HG02973 (cell line): Measurements from ENCODE around the gene ARHGEF28.

Experiments
- ATAC-seq: cut with Tn5 transposase; IDR thresholded peaks from one replicate; pipeline ENCODE4 v1.9.1; 2021; ENCODE audit warnings: moderate library complexity; ENCODE audit not compliant: unreplicated experiment

The ARHGEF28 gene

DNA sequence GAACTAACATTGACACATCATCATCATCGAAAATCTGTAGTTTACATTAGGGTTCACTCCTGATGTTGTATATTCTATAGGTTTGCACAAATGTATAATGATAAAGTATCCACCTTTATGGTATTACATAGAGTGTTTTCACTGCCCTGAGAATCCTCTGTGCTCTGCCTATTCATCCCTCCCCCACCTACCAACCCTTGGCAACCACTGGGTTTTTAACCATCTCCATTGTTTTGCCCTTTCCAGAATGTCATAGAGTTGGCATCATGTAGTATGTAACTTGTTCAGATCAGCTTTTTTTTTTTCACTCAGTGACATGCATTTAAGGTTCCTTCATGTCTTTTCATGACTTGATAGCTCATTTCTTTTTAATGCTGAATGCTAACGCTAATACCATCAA is 106.0 kb downstream of the ARHGEF28 start:
- no peak for ATAC-seq

DNA sequence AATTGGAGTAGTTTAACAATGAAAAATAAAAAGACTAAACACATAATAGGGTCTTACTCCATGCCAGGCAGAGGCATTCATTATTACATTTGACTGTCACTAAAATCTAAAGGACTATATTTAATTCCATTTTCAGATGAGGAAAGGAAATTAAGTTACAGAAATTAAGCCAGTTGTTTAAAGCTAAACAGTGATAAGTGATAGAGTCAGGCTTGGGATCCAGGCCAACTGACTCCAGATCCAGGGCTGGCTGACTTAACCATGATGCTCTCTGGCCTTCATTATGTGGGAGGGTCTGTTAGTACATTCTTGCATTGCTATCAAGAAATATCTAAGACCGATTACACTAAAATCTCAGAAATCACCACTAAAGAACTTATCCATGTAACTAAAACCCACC is 107.2 kb downstream of the ARHGEF28 start:
- no peak for ATAC-seq

DNA sequence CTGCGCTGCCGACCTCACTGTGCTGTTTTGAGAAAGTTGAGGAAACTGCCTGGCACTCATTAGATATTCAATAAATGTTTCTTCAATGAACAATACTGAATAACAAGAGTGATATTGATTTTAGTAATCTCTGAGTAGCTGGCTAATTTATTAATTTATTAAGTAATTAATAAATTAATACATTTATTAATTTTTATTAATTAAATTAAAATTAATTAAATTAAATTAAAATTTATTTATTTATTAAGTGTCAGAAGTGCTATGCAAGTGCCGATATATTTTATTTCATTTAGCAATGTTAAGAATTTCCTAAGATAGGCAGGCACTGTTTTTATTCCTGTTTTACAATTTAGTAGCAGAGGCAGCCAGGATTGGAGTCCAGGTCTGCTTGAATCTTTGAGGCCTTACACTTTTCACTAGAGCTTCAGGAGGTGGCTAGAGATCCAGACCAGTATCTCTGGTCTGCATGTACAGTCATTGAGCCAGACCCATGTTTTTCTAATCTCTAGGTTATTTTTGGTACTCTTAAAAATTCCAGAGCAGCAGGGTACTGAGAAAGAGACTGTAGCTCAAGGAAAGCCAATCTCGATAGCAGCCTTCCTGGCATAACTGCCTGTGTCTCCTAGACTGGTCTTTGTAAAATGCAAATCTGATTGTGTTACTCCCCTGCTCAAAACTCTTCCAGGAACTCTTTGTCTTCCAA is 109.2 kb downstream of the ARHGEF28 start:
- no peak for ATAC-seq

DNA sequence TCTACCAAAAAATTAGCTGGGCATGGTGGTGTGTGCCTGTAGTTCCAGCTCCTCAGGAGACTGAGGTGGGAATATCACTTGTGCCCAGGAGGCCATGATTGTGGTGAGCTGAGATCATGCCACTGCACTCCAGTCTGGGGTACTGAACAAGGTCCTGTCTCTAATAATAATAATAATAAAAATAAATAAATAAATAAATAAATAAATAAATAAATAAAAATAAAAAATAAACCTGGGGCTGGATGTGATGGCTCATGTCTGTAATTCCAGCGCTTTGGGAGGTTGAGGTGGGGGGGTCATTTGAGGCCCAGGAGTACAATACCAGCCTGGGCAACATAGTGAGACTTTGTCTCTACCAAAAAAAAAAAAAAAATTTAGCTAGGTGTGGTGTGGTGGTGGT is 113.7 kb downstream of the ARHGEF28 start:
- no peak for ATAC-seq

DNA sequence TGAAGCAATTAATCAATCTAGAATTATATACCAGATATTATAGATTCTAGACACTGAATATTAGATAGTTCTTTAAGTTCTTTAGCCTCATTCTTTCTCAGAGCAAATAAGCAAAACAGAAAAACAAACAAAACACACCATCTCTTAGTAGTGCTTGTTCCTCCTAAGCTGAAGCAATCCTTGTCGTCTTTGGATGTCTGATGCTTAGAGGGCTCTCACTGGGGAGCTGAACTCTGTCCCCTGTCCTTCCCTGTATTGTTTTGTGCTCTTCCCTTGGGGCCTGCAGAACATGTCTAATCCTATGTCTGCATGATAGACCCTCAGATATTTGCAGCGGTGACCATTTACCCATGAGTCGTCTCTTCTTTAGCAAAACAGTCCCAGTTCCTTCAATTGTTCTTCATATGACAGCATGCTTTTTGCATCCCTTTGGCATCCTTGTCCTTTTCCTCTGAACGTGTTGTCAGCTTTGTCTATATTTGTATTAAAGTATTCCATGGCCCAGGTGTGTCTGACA is 114.3 kb downstream of the ARHGEF28 start:
- no peak for ATAC-seq

DNA sequence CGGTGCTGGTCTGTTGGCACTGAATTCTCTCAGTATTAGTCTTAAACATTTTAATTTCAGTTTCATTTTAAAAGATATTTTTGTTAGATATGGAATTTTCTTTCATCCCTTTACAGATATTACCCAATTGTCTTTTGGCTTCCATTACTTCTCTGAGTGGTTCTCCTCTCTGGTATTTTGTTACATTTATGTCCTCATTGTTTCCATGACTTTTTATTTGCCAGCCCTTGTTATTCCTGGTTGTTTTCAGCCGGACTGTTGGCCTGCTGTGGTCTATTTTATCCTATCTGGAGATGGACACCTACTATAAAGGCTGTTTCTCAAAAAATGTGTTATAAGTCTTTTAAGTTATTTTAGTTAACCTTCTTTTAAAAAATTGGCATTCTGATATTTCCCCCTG is 117.2 kb downstream of the ARHGEF28 start:
- ATAC-seq = no peak

DNA sequence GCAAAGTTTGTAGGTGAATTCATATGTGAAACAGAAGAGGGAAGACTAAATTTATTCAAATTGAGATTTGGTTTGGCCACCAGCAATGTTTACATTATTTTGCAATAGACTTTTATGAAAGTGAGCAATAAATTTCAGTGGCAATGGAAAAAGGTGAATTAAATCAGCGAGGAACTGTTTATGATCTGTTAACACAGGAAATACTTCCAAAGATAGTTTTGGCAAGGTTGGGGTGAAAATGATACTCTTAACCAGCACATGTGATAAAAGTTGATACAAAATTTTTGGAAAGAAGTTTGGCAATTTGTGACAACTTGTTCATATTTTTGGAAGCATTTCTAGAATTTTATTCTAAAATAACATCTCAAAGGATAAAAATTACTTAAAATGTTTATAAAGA is 119.8 kb downstream of the ARHGEF28 start:
- no peak for ATAC-seq

DNA sequence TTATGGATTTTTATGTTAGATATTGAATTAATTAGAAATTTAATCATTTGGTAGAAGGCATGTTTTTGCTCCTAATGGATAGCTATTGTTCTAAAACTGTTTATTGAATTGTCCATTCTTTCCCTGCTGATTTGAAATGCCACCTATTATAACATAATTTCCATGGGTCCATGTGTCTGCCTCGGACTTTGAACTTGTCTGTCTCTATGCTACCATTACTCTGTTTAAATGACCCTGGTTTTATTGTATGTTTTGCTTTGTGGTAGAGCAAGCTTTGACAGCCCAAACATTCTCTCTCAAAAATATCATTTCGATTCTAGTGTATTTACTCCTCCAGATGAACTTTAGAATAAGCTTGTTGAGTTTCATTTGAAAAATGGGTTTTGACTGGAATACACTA is 120.6 kb downstream of the ARHGEF28 start:
- no peak for ATAC-seq

DNA sequence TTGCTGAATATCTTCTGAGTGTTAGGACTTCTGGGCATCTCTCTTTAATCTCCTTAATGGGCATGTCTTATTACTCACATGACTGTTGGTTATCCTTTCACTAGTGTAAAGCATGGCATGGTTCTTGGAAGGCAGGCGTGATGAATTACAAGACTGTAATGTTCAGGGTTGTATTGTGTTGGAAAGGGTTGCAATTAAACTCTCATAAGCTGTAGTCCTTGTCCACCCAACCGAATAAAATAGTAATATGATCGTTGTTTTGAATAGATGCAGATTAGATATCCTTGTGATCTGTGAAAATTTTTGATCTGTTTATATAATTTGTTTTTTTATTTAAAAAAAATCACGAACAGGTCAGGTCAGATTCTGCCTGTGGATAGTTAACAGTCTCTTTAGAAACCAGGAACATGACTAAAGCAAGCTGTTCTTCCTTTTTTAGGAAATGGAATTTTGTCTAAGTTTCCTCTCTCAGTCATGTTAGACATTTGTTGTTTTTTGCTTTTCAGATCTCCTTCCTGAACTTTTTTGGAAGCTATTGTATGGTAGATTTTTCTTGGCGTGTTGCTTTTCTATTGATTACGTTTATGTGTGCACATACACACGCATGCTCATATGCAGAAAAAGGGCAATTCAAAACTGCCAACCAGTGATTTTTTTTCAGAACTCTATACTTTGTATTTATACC is 121.8 kb downstream of the ARHGEF28 start:
- no peak for ATAC-seq

DNA sequence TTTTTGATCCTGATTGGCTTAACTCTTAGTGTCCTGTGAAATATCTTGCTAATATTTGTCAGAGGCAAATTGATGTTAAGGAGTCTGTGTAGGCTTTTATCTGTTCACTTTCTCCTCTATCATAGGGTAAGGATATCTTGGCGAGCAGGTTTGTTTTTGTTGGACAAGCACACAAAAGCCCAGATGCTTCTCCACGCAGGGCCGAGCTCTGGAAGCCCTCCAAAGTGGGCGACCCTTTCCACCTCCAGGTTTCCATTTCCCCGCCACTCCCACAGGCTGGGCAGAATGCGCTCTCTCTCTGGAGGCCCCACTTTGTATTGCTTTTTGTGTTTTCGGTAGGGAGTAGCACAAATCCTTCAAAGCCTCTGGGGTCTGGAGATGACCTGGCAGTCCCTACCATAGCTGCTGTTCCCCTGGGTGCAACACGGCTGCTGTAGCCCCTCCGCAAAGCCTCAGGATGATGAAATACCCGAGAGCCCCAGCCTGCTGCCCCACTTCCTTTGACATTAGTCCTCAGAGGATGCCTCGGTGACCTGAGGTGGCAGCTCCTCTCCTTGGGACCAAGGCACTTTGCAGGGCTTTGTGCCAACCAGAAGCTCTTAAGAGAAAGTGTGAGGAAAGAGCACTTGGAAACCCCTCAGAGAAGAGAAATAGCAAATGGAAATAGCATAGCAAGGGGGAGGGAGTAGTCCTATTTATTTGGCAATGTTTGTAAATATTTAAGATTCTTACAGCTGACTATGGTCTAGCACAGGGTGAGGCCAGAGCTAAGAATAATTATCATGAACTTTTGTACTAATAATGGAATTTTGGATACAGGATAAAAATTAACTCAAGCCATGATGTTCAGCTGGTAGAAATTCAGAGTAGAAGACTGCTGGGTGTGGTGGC is 122.8 kb downstream of the ARHGEF28 start:
- no peak for ATAC-seq

DNA sequence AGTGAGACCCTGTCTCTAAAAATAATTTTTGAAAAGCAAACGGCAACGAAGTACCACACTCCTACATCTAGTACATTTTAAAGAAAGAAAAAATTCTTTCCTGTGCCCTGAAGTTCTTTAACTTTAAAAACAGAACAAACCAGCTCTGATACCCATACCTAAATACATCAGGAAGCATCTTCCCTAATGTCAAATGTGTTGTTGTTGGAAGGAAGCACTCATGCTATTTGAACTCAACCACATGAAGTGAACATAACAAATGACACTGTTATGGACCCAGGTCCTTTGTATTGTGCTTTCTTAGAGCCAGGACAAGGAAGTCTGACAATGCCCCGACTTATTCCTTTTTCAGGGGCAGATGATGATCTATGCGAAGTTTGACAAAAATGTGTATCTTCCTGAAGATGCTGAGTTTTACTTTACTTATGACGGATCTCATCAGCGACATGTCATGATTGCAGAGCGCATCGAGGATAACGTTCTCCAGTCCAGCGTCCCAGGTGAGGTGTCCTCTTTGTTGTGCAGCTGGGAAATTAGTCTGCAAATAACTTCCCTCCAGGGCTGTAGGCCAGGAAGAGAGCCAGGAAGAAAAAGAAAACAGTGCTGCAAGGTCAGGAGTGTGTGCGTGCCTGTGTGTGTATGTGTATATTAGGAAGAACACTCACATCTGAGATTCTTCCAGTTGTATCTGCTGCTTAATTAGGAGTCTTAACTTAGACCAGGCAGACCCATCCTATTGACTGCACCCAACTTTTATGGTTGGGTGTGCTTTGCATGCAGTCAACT is 123.7 kb downstream of the ARHGEF28 start:
- ATAC-seq = no peak

DNA sequence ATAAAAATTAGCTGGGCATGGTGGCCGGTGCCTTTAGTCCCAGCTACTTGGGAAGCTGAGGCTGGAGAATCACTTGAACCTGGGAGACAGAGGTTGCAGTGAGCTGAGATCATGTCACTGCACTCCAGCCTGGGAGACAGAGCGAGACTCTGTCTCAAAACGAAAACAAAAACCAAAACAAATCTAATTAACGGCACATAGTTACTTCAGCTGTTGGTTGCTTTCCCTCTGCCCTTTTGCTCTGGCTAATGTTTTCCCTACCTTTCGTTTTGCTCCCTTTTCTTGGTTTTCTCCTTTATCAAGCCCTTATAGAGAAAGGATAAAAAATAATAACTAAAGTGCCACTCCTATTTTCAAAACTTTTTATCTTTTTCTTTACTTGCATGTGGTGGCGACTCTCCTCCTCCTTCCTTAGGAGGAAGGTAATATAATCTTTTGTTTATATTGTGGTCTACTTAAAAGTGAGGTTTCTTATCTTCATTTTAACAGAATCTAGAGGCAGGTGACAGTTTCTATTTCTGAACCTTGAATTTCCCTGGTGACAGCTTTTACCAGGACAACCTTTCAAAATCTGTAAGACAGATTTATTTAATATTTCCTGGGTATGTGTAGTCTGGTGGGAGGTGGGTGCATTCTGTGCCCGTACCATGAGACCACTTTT is 125.4 kb downstream of the ARHGEF28 start:
- ATAC-seq = no peak

DNA sequence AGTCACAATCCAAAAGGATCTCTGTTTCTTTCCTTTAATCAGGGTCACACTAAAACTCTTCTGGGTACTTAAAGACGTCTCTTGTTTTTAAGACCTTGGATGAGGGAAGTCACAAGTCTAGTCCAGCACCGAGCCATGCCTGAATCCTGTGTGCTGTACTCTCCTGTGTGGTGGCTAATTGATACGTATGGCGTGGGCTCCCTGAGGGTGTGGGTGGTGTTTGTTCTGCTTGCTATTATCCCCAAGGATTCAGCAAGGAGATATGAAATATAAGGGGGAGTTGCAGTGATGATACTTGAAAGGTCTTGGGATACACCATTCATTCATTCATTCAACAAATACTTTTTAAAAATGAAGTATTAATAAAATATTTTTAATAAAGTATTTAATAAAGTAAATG is 128.3 kb downstream of the ARHGEF28 start:
- no peak for ATAC-seq

DNA sequence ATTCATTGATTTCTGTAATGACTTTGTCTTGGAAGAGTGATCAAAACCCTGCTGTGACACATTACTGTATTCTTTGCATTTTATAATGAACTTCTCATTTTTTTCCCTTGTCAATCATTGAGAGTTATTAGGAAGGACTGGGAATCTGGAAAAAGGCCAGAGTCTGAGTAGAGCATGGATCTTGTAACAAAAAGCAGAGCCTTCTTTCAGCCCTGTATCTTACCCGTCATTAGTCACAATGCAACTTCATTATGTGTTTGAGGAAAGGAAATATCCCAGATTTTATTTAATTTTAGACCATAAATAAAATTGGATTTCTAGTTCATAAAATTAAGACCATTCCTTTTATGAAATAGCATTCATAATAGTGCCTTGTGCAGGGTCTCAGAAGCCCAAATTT is 131.4 kb downstream of the ARHGEF28 start:
- ATAC-seq = no peak

DNA sequence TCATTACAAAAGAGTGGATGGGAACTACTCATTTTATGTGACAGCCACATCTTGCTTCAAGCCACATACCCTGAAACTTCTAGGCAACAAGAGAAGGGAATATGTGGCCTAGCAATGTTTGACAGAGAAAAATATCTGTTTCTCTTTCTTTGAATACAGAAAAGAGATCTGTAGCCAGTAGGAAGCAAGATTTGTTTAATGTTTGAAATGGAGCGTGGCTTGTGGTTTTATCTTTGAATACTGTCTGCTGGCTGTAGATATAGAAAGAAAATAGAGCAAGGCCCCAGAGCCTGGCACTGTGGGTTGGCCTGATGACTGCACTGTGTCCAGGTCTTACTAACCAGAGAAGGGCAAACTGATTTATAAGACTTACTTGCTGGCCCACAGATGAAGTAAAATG is 133.8 kb downstream of the ARHGEF28 start:
- no peak for ATAC-seq

DNA sequence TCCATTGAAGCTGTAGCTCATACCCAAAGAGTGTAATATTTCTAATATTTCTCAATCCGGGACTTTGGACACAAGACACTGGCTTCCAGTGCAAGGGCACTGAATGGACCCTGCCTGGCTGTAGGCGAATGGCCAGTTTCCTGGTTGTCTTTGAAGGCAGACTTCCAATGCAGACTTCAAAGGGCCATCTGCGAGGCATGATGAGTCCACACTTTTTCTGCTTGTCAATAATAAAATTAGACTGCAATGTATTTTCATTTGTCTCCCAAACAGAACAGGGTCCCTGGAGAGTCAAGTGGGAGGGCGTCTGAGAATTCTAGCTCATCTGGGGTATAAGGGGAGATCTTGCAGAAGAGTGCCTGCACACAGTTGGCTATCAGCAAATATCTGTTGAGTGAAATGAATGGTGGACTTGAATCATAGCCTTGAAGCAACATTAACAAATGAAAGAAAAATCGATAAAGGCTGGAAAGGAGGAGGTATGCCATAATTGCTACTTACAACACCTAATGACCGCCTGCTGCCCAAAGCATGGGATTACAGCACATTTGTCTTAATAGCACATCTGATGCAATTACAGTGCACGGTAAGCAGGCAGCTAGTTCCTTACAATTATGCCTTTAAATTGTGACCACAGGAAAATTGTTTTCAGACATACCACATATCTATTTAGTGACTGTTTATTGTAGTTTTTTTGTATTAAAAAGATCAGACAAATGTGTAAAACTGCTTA is 137.5 kb downstream of the ARHGEF28 start:
- ATAC-seq = no peak

DNA sequence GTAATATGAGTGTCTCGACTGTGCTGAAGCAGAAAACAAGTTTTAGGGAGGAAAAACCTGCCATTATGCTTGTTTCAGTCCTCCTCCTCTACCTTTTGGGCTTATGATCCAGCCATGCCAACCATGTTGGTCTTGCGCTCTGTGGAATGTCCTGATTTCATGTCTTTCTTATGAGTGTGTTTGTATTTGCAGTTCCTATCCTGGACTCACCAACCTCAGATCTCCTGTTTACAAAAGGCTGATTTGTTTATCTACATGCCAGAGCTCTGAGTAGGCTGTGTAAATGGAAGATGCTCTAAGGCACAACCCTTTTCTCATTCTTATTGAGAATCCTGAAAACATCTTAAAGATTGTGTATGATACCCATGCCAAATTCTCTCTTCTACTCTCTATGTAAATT is 138.6 kb downstream of the ARHGEF28 start:
- no peak for ATAC-seq

DNA sequence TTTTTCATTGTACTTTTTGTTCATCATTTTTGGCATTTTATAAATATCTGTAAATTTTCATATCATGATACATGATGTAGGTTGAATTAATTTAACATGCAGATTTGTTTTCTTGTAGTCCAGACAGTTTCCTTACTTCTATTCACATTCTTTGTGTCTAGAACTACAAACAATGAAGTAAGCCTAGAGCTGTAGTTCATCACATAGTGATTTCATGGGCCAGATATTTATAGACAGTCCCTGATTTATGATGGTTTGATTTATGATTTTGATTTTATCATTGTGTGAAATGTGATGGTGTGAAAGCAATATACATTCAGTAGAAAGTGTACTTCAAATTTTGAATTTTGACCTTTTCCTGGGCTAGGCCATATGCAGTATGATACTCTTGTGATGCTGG is 139.0 kb downstream of the ARHGEF28 start:
- no peak for ATAC-seq

DNA sequence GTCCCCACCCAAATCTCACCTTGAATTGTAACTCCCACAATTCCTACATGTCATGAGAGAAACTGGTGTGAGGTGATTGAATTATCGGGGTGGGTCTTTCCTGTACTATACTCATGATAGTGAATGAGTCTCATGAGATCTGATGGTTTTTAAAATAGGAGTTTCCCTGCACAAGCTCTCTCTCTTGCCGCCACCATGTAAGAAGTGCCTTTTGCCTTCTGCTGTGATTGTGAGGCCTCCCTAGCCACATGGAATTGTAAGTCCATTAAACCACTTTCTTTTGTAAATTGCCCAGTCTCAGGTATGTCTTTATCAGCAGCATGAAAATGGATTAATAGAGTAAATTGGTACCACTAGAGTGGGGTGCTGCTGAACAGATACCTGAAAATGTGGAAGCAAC is 140.9 kb downstream of the ARHGEF28 start:
- no peak for ATAC-seq
